ENCODE data around the gene ALDH2.

ALDH2 gene

GRCh38 chr12:111776836-111777344 is 10.2 kb downstream of the ALDH2 start:
- Histone ChIP-seq H3K9ac (peak overlapping the region in 5 of 11 experiments; percentile 7 to 84 (median 47); a peak in 5 of 22 replicates), H3K4me2 (peak overlapping the region in 5 of 11 experiments; percentile 91 to 97 (median 92); a peak in 10 of 22 replicates), H4K20me1 (no peaks in the 10 kb centered on the region), H3K4me3 (no peak overlapping the region), H3K4me1 (peaks cover 25 to 81% (median 52%) of the 10 kb centered on the region in 10 experiments), H3K36me3 (peaks cover 0 to 34% (median 0%) of the 10 kb centered on the region in 11 experiments; a peak in 11 of 22 replicates), H3K27me3 (no peaks in the 10 kb centered on the region), H3K27ac (peak overlapping the region in 6 of 11 experiments; percentile 78 to 96 (median 92); a peak in 12 of 22 replicates), H3K9me3 (replicated peaks in 1 of 11) (peaks cover 0 to 27% (median 8%) of the 10 kb centered on the region in 11 experiments; a peak in 13 of 22 replicates)
- TF ChIP-seq Cebpa-rat (IDR thresholded peaks at IDR 0.05), result no peak

- H3K36me3 ChIP-seq, result peaks cover 0 to 38% (median 0%) of the 10 kb centered on the region in 11 experiments; a peak in 12 of 22 replicates
- H3K9ac ChIP-seq, result peak overlapping the region in 3 of 11 experiments; percentile 7 to 21 (median 13); a peak in 3 of 22 replicates
- no peak overlapping the region for H3K4me3 ChIP-seq
- H3K9me3 ChIP-seq (replicated peaks in 1 of 11), result peaks cover 0 to 27% (median 8%) of the 10 kb centered on the region in 11 experiments; a peak in 13 of 22 replicates
- H3K4me2 ChIP-seq, result peak overlapping the region in 5 of 11 experiments; percentile 91 to 97 (median 92); a peak in 10 of 22 replicates
- peak overlapping the region in 6 of 11 experiments; percentile 78 to 96 (median 92); a peak in 12 of 22 replicates for H3K27ac ChIP-seq
- H4K20me1 ChIP-seq, result no peaks in the 10 kb centered on the region
- peaks cover 25 to 75% (median 52%) of the 10 kb centered on the region in 10 experiments for H3K4me1 ChIP-seq
- TF ChIP-seq Cebpa-rat (IDR thresholded peaks at IDR 0.05), result no peak
- no peaks in the 10 kb centered on the region for H3K27me3 ChIP-seq
Observed at GRCh38 chr12:111777345-111778045, 10.8 kb downstream of the ALDH2 start.

- H3K27ac ChIP-seq, result peak overlapping the region in 1 of 11 experiments; percentile 39; a peak in 2 of 22 replicates
Observed at GRCh38 chr12:111780166-111780565, 13.4 kb downstream of the ALDH2 start.

GRCh38 chr12:111780615-111781014 is 13.9 kb downstream of the ALDH2 start:
- Histone ChIP-seq H3K4me2 (peak overlapping the region in 6 of 11 experiments; percentile 2 to 48 (median 16); a peak in 7 of 22 replicates), H3K27me3 (no peaks in the 10 kb centered on the region), H3K9me3 (replicated peaks in 1 of 11) (peaks cover 0 to 27% (median 8%) of the 10 kb centered on the region in 11 experiments; a peak in 13 of 22 replicates), H3K27ac (peak overlapping the region in 1 of 11 experiments; percentile 39; a peak in 2 of 22 replicates), H3K4me1 (peaks cover 4 to 45% (median 23%) of the 10 kb centered on the region in 10 experiments), H4K20me1 (no peaks in the 10 kb centered on the region; a peak in 1 of 22 replicates), H3K4me3 (no peak overlapping the region), H3K9ac (no peak overlapping the region), H3K36me3 (peaks cover 0 to 70% (median 6%) of the 10 kb centered on the region in 11 experiments; a peak in 13 of 22 replicates)
- TF ChIP-seq Cebpa-rat (IDR thresholded peaks at IDR 0.05), result no peak

More at GRCh38 chr12:111780166-111780565, 13.4 kb downstream of the ALDH2 start:
- Histone ChIP-seq H3K9ac (no peak overlapping the region), H3K4me2 (peak overlapping the region in 7 of 11 experiments; percentile 2 to 48 (median 11); a peak in 7 of 22 replicates), H3K4me3 (no peak overlapping the region), H3K27me3 (no peaks in the 10 kb centered on the region), H3K4me1 (peaks cover 8 to 48% (median 27%) of the 10 kb centered on the region in 10 experiments), H3K36me3 (peaks cover 0 to 65% (median 3%) of the 10 kb centered on the region in 11 experiments; a peak in 13 of 22 replicates), H3K9me3 (replicated peaks in 1 of 11) (peaks cover 0 to 27% (median 8%) of the 10 kb centered on the region in 11 experiments; a peak in 13 of 22 replicates), H4K20me1 (no peaks in the 10 kb centered on the region; a peak in 1 of 22 replicates)
- TF ChIP-seq Cebpa-rat (IDR thresholded peaks at IDR 0.05), result no peak

- H3K9ac ChIP-seq, result no peak overlapping the region
- peaks cover 0 to 40% (median 17%) of the 10 kb centered on the region in 10 experiments; a peak in 15 of 20 replicates for H3K4me1 ChIP-seq
- no peaks in the 10 kb centered on the region for H3K27me3 ChIP-seq
- no peak overlapping the region for H3K4me3 ChIP-seq
- H3K4me2 ChIP-seq, result no peak overlapping the region
- TF ChIP-seq Cebpa-rat (IDR thresholded peaks at IDR 0.05), result no peak
- no peaks in the 10 kb centered on the region; a peak in 1 of 22 replicates for H4K20me1 ChIP-seq
- no peak overlapping the region for H3K27ac ChIP-seq
- peaks cover 0 to 27% (median 8%) of the 10 kb centered on the region in 11 experiments; a peak in 13 of 22 replicates for H3K9me3 ChIP-seq (replicated peaks in 1 of 11)
- peaks cover 0 to 71% (median 6%) of the 10 kb centered on the region in 11 experiments; a peak in 13 of 22 replicates for H3K36me3 ChIP-seq
Observed at GRCh38 chr12:111781085-111781658, 14.4 kb downstream of the ALDH2 start.

- peaks cover 0 to 27% (median 8%) of the 10 kb centered on the region in 11 experiments; a peak in 13 of 22 replicates for H3K9me3 ChIP-seq (replicated peaks in 1 of 11)
- H3K27me3 ChIP-seq, result no peaks in the 10 kb centered on the region
- H3K9ac ChIP-seq, result no peak overlapping the region
- no peaks in the 10 kb centered on the region; a peak in 1 of 22 replicates for H4K20me1 ChIP-seq
- H3K36me3 ChIP-seq, result peaks cover 0 to 82% (median 6%) of the 10 kb centered on the region in 11 experiments; a peak in 13 of 22 replicates
- TF ChIP-seq Cebpa-rat (IDR thresholded peaks at IDR 0.05), result no peak
- H3K4me1 ChIP-seq, result peaks cover 0 to 21% (median 6%) of the 10 kb centered on the region in 10 experiments; a peak in 15 of 20 replicates
- H3K4me2 ChIP-seq, result no peak overlapping the region
- no peak overlapping the region for H3K4me3 ChIP-seq
- H3K27ac ChIP-seq, result no peak overlapping the region
Observed at GRCh38 chr12:111783046-111783445, 16.3 kb downstream of the ALDH2 start.

GRCh38 chr12:111784953-111785352 is 18.2 kb downstream of the ALDH2 start:
- Histone ChIP-seq H3K4me2 (no peak overlapping the region), H3K27me3 (no peaks in the 10 kb centered on the region), H3K4me1 (peaks cover 0 to 13% (median 6%) of the 10 kb centered on the region in 10 experiments; a peak in 11 of 20 replicates), H3K27ac (no peak overlapping the region), H3K4me3 (no peak overlapping the region), H3K9me3 (replicated peaks in 1 of 11) (peaks cover 0 to 18% (median 8%) of the 10 kb centered on the region in 11 experiments; a peak in 13 of 22 replicates), H4K20me1 (no peaks in the 10 kb centered on the region; a peak in 1 of 22 replicates), H3K9ac (no peak overlapping the region), H3K36me3 (peaks cover 0 to 83% (median 6%) of the 10 kb centered on the region in 11 experiments; a peak in 13 of 22 replicates)
- TF ChIP-seq Cebpa-rat (IDR thresholded peaks at IDR 0.05), result no peak

- Histone ChIP-seq H3K4me1 (peaks cover 0 to 7% (median 1%) of the 10 kb centered on the region in 10 experiments; a peak in 6 of 20 replicates), H3K4me2 (no peak overlapping the region), H3K27ac (no peak overlapping the region), H3K27me3 (no peaks in the 10 kb centered on the region), H3K4me3 (no peak overlapping the region), H4K20me1 (no peaks in the 10 kb centered on the region; a peak in 1 of 22 replicates), H3K9me3 (replicated peaks in 1 of 11) (peaks cover 0 to 11% (median 8%) of the 10 kb centered on the region in 11 experiments; a peak in 13 of 22 replicates), H3K36me3 (peaks cover 0 to 83% (median 6%) of the 10 kb centered on the region in 11 experiments; a peak in 13 of 22 replicates), H3K9ac (no peak overlapping the region)
- no peak for TF ChIP-seq Cebpa-rat (IDR thresholded peaks at IDR 0.05)
Observed at GRCh38 chr12:111785651-111786050, 18.9 kb downstream of the ALDH2 start.
